ENCODE data around the gene DCC. TPM values are rescaled to one million over a fixed set of nuclear protein-coding genes. Genes with fewer than 3 reads are reported as not detected.
A peak's percentile ranks its signal among the peaks of the same experiment; 100 is the strongest.

DCC gene
- polyA plus RNA-seq, 1 experiment: 0.67 TPM

GRCh38 chr18:52341103-52341432 lies 1.1 kb downstream of the DCC start:
- Histone ChIP-seq H3K9me3 (ENCODE audit: control insufficient read depth, insufficient read depth, low read length) (no peaks in the 10 kb centered on the region), H3K27me3 (ENCODE audit: control insufficient read depth, insufficient read depth, low read length) (peaks cover 21% of the 10 kb centered on the region), H3K4me3 (ENCODE audit: low read depth, low read length) (peak overlapping the region; percentile 57), H3K27ac (ENCODE audit: low read depth, low read length) (no peak overlapping the region)
- TF ChIP-seq, protein P1, sequence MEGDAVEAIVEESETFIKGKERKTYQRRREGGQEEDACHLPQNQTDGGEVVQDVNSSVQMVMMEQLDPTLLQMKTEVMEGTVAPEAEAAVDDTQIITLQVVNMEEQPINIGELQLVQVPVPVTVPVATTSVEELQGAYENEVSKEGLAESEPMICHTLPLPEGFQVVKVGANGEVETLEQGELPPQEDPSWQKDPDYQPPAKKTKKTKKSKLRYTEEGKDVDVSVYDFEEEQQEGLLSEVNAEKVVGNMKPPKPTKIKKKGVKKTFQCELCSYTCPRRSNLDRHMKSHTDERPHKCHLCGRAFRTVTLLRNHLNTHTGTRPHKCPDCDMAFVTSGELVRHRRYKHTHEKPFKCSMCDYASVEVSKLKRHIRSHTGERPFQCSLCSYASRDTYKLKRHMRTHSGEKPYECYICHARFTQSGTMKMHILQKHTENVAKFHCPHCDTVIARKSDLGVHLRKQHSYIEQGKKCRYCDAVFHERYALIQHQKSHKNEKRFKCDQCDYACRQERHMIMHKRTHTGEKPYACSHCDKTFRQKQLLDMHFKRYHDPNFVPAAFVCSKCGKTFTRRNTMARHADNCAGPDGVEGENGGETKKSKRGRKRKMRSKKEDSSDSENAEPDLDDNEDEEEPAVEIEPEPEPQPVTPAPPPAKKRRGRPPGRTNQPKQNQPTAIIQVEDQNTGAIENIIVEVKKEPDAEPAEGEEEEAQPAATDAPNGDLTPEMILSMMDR (IDR thresholded peaks at IDR 0.05; ENCODE audit: low read depth, low read length): no peak
- CTCF ChIA-PET: no interaction called here
- DNase-seq (ENCODE audit: low read depth, low spot score): no peak
- POLR2A ChIA-PET: no interaction called here

- TF ChIP-seq, protein P1 (IDR thresholded peaks at IDR 0.05; ENCODE audit: low read depth, low read length): no peak
- DNase-seq (ENCODE audit: low read depth, low spot score): no peak
- POLR2A ChIA-PET: no interaction called here
- peaks cover 21% of the 10 kb centered on the region for H3K27me3 ChIP-seq (ENCODE audit: control insufficient read depth, insufficient read depth, low read length)
- H3K27ac ChIP-seq (ENCODE audit: low read depth, low read length): no peak overlapping the region
- CTCF ChIA-PET: interaction anchor here (0.5 kb wide), 1 partner anchor 329 kb away, joined by 3 read pairs; no protein-coding TSS in a partner anchor
- no peaks in the 10 kb centered on the region for H3K9me3 ChIP-seq (ENCODE audit: control insufficient read depth, insufficient read depth, low read length)
- peak overlapping the region; percentile 57 for H3K4me3 ChIP-seq (ENCODE audit: low read depth, low read length)
Measured at GRCh38 chr18:52341608-52342381, 1.8 kb downstream of the DCC start.

DNA sequence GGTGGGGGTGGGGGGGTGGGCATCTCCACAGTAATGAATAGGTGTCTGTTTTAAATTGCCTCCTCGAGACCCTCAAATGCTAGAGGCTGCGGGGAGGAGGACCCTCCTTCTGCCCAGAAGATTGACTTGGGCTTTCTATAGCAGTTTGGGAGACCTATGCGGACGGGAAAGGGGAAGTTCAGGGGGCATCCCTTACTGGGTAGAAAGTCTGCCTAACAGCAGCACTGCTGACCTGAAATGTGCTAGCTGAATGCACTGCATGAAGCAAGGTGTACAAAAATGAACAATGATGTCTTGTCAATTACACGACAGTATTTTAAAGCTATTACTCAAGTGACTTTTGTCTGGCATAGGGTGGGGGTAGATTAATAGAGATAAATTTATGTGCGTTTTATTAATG lies 2.5 kb downstream of the DCC start:
- Histone ChIP-seq H3K9me3 (ENCODE audit: control insufficient read depth, insufficient read depth, low read length) (no peaks in the 10 kb centered on the region), H3K27me3 (ENCODE audit: control insufficient read depth, insufficient read depth, low read length) (peaks cover 21% of the 10 kb centered on the region), H3K27ac (ENCODE audit: low read depth, low read length) (no peak overlapping the region), H3K4me3 (ENCODE audit: low read depth, low read length) (no peak overlapping the region)
- ChIA-PET CTCF (interaction anchor here (0.5 kb wide), 1 partner anchor 328 kb away, joined by 3 read pairs; no protein-coding TSS in a partner anchor), POLR2A (no interaction called here)
- no peak for DNase-seq (ENCODE audit: low read depth, low spot score)
- TF ChIP-seq, protein P1 (IDR thresholded peaks at IDR 0.05; ENCODE audit: low read depth, low read length): no peak

GRCh38 chr18:52343138-52343537 lies 3.1 kb downstream of the DCC start:
- H3K9me3 ChIP-seq (ENCODE audit: control insufficient read depth, insufficient read depth, low read length): no peaks in the 10 kb centered on the region
- no peak overlapping the region for H3K4me3 ChIP-seq (ENCODE audit: low read depth, low read length)
- ChIA-PET POLR2A (no interaction called here), CTCF (no interaction called here)
- peaks cover 21% of the 10 kb centered on the region for H3K27me3 ChIP-seq (ENCODE audit: control insufficient read depth, insufficient read depth, low read length)
- TF ChIP-seq, protein P1 (IDR thresholded peaks at IDR 0.05; ENCODE audit: low read depth, low read length): peak; percentile 32
- DNase-seq (ENCODE audit: low read depth, low spot score): no peak
- no peak overlapping the region for H3K27ac ChIP-seq (ENCODE audit: low read depth, low read length)

- no peak for DNase-seq (ENCODE audit: low read depth, low spot score)
- Histone ChIP-seq H3K4me3 (ENCODE audit: low read depth, low read length) (no peak overlapping the region), H3K27ac (ENCODE audit: low read depth, low read length) (no peak overlapping the region), H3K9me3 (ENCODE audit: control insufficient read depth, insufficient read depth, low read length) (no peaks in the 10 kb centered on the region), H3K27me3 (ENCODE audit: control insufficient read depth, insufficient read depth, low read length) (peaks cover 21% of the 10 kb centered on the region)
- ChIA-PET POLR2A (no interaction called here), CTCF (no interaction called here)
- TF ChIP-seq, protein P1 (IDR thresholded peaks at IDR 0.05; ENCODE audit: low read depth, low read length): no peak
Measured at GRCh38 chr18:52343731-52344340, 3.8 kb downstream of the DCC start.

Data from AG04450 (cell line).